Esophagus muscularis mucosa (tissue), 4 donors: ENCODE results near the gene CAMTA1. TPM values are rescaled to one million over a fixed set of nuclear protein-coding genes. Genes with fewer than 3 reads are reported as not detected.
"Not testable (repeated sequence)": the region's sequence is repeated elsewhere in the genome, so short reads cannot be mapped to it uniquely, and the experiment has no call there.

Experiments used
- DNase-seq: peaks from one replicate; pipeline ENCODE4 v3.0.0-alpha.2; 2017; ENCODE audit errors: extremely low spot score
- H3K27ac ChIP-seq, 4 donors: fragments of 200-600 bp; sonication (generic); replicated peaks in 1 of 4; 1 replicate in 3 of 4; 2 replicates in 1 of 4; pipeline ENCODE4 v1.5.1; 2016 to 2019; ENCODE audit warnings: mild to moderate bottlenecking in 1 of 4
- H3K27me3 ChIP-seq, 4 donors: fragments of 200-600 bp; sonication (generic); one replicate each; pipeline versions ENCODE4 v1.5.1 to v1.6.0; 2016 to 2019
- H3K36me3 ChIP-seq, 4 donors: fragments of 200-600 bp; sonication (generic); one replicate each; pipeline ENCODE4 v1.5.1; 2016 to 2019
- H3K4me1 ChIP-seq, 4 donors: fragments of 200-600 bp; sonication (generic); one replicate each; pipeline ENCODE4 v1.5.1; 2016 to 2019
- H3K4me3 ChIP-seq, 4 donors: fragments of 200-600 bp; sonication (generic); 1 replicate in 2 of 4; 2 replicates in 2 of 4; pipeline ENCODE4 v1.5.1; 2016 to 2019; ENCODE audit warnings: mild to moderate bottlenecking in 4 of 4, moderate library complexity in 1 of 4
- H3K9me3 ChIP-seq, 4 donors: fragments of 200-600 bp; sonication (generic); 1 replicate in 3 of 4; 2 replicates in 1 of 4; pipeline ENCODE4 v1.5.1; 2016 to 2019
- EP300 ChIP-seq: sonication (generic); formaldehyde crosslinking; IDR thresholded peaks from one replicate; pipeline ENCODE4 v1.6.1; 2017; ENCODE audit warnings: antibody characterized with exemption
- POLR2A ChIP-seq: fragments of 450-650 bp; IDR thresholded peaks from one replicate; pipeline ENCODE4 v1.6.1; 2017; ENCODE audit warnings: antibody characterized with exemption, moderate library complexity, mild to moderate bottlenecking, low read depth
- POLR2AphosphoS5 ChIP-seq, 2 donors: sonication (generic); formaldehyde crosslinking; IDR thresholded peaks; one replicate each; pipeline ENCODE4 v1.6.1; 2017; ENCODE audit warnings: antibody characterized with exemption in 2 of 2
- WGBS: methylation state at CpG from one replicate; pipeline ENCODE4 v1.1.5; 2018; 5-methylcytosine and 5-hydroxymethylcytosine counted together
- intact Hi-C: fragments of 100-400 bp; cut with DNase I; formaldehyde crosslinking; loops from one replicate; pipeline ENCODE4 v1.15.1; 2023
- total RNA-seq, 4 donors: library from RNA; depleted of rRNA; stranded (reverse); fragments of >200 nt; gene quantifications; one replicate each; pipeline versions ENCODE4 v1.1.0 to v1.2.1, GENCODE V29; 2016
- TF ChIP-seq, protein P1 (sequence below), 3 experiments: fragments of 200-600 bp in 2 of 3; fragments of 450-650 bp in 1 of 3; sonication (generic) in 2 of 3; IDR thresholded peaks; one replicate each; pipeline ENCODE4 v1.5.1; 2017 to 2019; ENCODE audit warnings: antibody characterized with exemption in 3 of 3, mild to moderate bottlenecking in 2 of 3, moderate library complexity in 1 of 3

The CAMTA1 gene
- total RNA-seq, 4 donors from 2014 or later = 109 to 226 (median 139) TPM

DNA sequence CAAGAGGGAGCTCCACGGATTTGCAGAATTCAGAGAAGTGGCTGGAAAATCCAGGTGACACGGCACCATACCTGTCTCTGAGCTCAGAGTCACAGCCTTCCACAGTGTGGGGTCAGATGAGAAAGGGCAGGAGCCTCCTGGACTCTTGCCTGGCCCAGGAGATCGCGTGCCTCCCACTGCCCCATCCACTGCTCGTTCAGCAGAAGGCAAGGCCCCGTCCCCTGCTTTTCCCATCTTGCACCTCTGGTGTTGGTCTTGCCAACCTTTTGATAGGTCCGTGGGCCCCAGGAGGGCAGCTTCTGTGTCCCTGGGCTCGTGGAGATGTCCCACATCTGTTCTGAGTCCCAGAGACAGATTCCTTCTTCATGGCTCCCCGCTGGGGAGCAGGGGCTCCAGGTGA, 902.2 kb downstream of the CAMTA1 start:
- Histone ChIP-seq H3K4me3 (no peak overlapping the region), H3K4me1 (no peaks in the 10 kb centered on the region), H3K27me3 (peaks cover 0 to 10% (median 0%) of the 10 kb centered on the region in 4 donors), H3K27ac (no peak overlapping the region), H3K9me3 (no peaks in the 10 kb centered on the region), H3K36me3 (no peaks in the 10 kb centered on the region)
- WGBS = 89% methylated on average over 9 of the region's 9 CpGs
- no peak for DNase-seq
- intact Hi-C loops = no loop called here
- TF ChIP-seq POLR2AphosphoS5 (IDR thresholded peaks at IDR 0.05) (no peak), POLR2A (no peak), EP300 (no peak)
- TF ChIP-seq, protein P1, sequence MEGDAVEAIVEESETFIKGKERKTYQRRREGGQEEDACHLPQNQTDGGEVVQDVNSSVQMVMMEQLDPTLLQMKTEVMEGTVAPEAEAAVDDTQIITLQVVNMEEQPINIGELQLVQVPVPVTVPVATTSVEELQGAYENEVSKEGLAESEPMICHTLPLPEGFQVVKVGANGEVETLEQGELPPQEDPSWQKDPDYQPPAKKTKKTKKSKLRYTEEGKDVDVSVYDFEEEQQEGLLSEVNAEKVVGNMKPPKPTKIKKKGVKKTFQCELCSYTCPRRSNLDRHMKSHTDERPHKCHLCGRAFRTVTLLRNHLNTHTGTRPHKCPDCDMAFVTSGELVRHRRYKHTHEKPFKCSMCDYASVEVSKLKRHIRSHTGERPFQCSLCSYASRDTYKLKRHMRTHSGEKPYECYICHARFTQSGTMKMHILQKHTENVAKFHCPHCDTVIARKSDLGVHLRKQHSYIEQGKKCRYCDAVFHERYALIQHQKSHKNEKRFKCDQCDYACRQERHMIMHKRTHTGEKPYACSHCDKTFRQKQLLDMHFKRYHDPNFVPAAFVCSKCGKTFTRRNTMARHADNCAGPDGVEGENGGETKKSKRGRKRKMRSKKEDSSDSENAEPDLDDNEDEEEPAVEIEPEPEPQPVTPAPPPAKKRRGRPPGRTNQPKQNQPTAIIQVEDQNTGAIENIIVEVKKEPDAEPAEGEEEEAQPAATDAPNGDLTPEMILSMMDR (IDR thresholded peaks at IDR 0.05) = no peak

DNA sequence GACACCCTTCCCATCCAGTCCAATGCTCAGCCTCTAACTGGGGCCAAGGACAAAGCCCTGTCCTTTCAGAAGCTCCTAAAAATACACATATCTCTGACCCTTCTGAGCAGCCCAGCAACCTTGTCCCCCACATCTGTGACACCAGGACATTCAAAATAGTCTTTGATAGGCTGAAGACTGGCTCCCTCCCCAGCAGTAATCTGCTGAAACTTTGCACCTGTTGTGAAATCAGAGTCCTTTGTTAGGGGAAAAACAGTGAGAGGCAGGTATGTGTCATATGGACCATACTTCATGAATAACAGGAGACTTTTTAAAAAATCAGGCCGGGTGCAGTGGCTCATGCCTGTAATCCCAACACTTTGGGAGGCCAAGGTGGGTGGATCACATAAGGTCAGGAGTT, 903.4 kb downstream of the CAMTA1 start:
- H3K4me1 ChIP-seq = no peaks in the 10 kb centered on the region
- 94% methylated on average over 1 of the region's 1 CpG for WGBS
- intact Hi-C loops = no loop called here
- TF ChIP-seq EP300 (no peak), POLR2AphosphoS5 (IDR thresholded peaks at IDR 0.05) (no peak), POLR2A (no peak)
- TF ChIP-seq, protein P1 (IDR thresholded peaks at IDR 0.05) = no peak
- peaks cover 0 to 10% (median 0%) of the 10 kb centered on the region in 4 donors for H3K27me3 ChIP-seq
- H3K4me3 ChIP-seq = no peak overlapping the region
- H3K27ac ChIP-seq = no peak overlapping the region
- DNase-seq = no peak
- no peaks in the 10 kb centered on the region for H3K36me3 ChIP-seq
- H3K9me3 ChIP-seq = peaks cover 0 to 7% (median 2%) of the 10 kb centered on the region in 4 donors

GRCh38 chr1:7689307-7689706, 904.1 kb downstream of the CAMTA1 start:
- H3K27me3 ChIP-seq = peaks cover 0 to 10% (median 0%) of the 10 kb centered on the region in 4 donors
- H3K9me3 ChIP-seq, H3K4me3 ChIP-seq, H3K4me1 ChIP-seq, intact Hi-C loops, H3K36me3 ChIP-seq, DNase-seq, H3K27ac ChIP-seq: not testable (repeated sequence)
- 47% methylated on average over 4 of the region's 4 CpGs for WGBS

DNA sequence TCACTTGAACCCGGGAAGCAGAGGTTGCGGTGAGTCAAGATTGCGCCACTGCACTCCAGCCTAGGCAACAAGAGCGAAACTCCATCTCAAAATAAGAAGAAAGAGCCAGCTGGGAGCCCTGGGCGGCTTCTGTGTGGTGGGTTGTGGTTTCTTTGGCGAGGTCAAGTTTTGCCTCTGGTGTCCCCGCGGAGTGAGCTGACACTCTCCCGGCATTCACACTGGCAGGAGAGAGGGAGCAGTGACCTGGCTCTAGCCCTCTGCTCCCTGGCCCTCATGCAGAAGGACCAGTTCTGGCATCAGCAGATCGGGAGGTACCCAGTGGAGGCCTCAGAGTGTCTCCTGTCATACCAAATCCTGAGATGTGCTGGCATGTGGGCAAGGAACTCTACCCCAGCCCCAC, 904.8 kb downstream of the CAMTA1 start:
- Histone ChIP-seq H3K27ac (no peak overlapping the region), H3K9me3 (peaks cover 0 to 7% (median 3%) of the 10 kb centered on the region in 4 donors), H3K4me1 (no peaks in the 10 kb centered on the region), H3K27me3 (peaks cover 0 to 10% (median 0%) of the 10 kb centered on the region in 4 donors), H3K36me3 (no peaks in the 10 kb centered on the region), H3K4me3 (no peak overlapping the region)
- intact Hi-C loops = no loop called here
- 93% methylated on average over 6 of the region's 10 CpGs for WGBS
- DNase-seq = no peak
- TF ChIP-seq EP300 (no peak), POLR2AphosphoS5 (IDR thresholded peaks at IDR 0.05) (no peak), POLR2A (no peak)
- TF ChIP-seq, protein P1 (IDR thresholded peaks at IDR 0.05) = no peak

GRCh38 chr1:7690496-7691182, 905.4 kb downstream of the CAMTA1 start:
- Histone ChIP-seq H3K4me1 (no peaks in the 10 kb centered on the region), H3K9me3 (peaks cover 0 to 7% (median 3%) of the 10 kb centered on the region in 4 donors), H3K27ac (no peak overlapping the region), H3K27me3 (peaks cover 0 to 10% (median 0%) of the 10 kb centered on the region in 4 donors), H3K36me3 (no peaks in the 10 kb centered on the region), H3K4me3 (no peak overlapping the region)
- intact Hi-C loops = no loop called here
- TF ChIP-seq, protein P1 (IDR thresholded peaks at IDR 0.05) = no peak
- TF ChIP-seq POLR2A = no peak
- no peak for TF ChIP-seq EP300
- no peak for TF ChIP-seq POLR2AphosphoS5 (IDR thresholded peaks at IDR 0.05)
- no peak for DNase-seq
- 91% methylated on average over 16 of the region's 17 CpGs for WGBS
